Subcutaneous abdominal adipose tissue (tissue), 5 donors: ENCODE measurements around the gene IFIH1.

Source experiments
- H3K27ac ChIP-seq: one replicate; pipeline ENCODE4 v1.7.0; 2013; ENCODE audit warnings: low read depth, mild to moderate bottlenecking, inconsistent platforms, low read length, moderate library complexity
- H3K27me3 ChIP-seq, 5 donors: one replicate each; pipeline ENCODE4 v1.7.0; 2013; ENCODE audit warnings: low read length in 5 of 5, inconsistent platforms in 1 of 5; ENCODE audit not compliant: control insufficient read depth in 5 of 5, insufficient read depth in 4 of 5
- H3K36me3 ChIP-seq, 5 donors: one replicate each; pipeline ENCODE4 v1.7.0; 2013; ENCODE audit warnings: low read length in 5 of 5; ENCODE audit not compliant: control insufficient read depth in 5 of 5, insufficient read depth in 5 of 5
- H3K4me1 ChIP-seq, 5 donors: one replicate each; pipeline ENCODE4 v1.7.0; 2013; ENCODE audit warnings: low read length in 5 of 5, mild to moderate bottlenecking in 3 of 5, moderate library complexity in 1 of 5; ENCODE audit not compliant: control insufficient read depth in 5 of 5, insufficient read depth in 5 of 5
- H3K4me3 ChIP-seq, 5 donors: one replicate each; pipeline ENCODE4 v1.7.0; 2013; ENCODE audit warnings: low read length in 5 of 5, low read depth in 1 of 5
- H3K9ac ChIP-seq, 5 donors: one replicate each; pipeline ENCODE4 v1.7.0; 2013; ENCODE audit warnings: low read length in 5 of 5, mild to moderate bottlenecking in 4 of 5, moderate library complexity in 3 of 5
- H3K9me3 ChIP-seq, 5 donors: one replicate each; pipeline ENCODE4 v1.7.0; 2013; ENCODE audit warnings: low read length in 5 of 5; ENCODE audit not compliant: control insufficient read depth in 5 of 5
- donor health status: healthy.
- donor health status: healthy.
- donor health status: healthy.
- donor health status: healthy.
- donor health status: healthy.

Gene IFIH1

DNA sequence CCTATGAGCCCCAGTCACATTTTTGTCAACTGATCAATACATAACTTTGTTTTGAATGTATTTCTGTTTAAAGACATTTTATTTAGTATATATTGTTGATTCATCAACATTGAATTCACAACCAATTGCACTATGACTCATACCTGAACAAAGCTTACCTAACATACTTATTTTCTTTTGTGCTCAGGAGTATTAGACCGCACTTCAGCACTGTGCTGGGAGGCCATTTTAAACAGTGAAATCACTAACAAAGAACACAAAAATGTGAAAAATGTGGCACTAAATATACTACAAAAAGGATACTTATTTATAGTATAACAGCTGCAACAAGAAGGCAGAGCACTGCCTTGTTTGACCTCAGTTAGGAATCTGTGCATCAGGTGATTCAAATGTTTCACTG, 12.4 kb upstream of the IFIH1 start:
- H3K27me3 ChIP-seq: no peaks in the 10 kb centered on the region
- H3K9ac ChIP-seq: no peak overlapping the region
- no peaks in the 10 kb centered on the region for H3K36me3 ChIP-seq
- no peak overlapping the region for H3K4me3 ChIP-seq
- no peaks in the 10 kb centered on the region for H3K4me1 ChIP-seq
- H3K9me3 ChIP-seq: peaks cover 0 to 2% (median 0%) of the 10 kb centered on the region in 5 donors
- no peak overlapping the region for H3K27ac ChIP-seq

DNA sequence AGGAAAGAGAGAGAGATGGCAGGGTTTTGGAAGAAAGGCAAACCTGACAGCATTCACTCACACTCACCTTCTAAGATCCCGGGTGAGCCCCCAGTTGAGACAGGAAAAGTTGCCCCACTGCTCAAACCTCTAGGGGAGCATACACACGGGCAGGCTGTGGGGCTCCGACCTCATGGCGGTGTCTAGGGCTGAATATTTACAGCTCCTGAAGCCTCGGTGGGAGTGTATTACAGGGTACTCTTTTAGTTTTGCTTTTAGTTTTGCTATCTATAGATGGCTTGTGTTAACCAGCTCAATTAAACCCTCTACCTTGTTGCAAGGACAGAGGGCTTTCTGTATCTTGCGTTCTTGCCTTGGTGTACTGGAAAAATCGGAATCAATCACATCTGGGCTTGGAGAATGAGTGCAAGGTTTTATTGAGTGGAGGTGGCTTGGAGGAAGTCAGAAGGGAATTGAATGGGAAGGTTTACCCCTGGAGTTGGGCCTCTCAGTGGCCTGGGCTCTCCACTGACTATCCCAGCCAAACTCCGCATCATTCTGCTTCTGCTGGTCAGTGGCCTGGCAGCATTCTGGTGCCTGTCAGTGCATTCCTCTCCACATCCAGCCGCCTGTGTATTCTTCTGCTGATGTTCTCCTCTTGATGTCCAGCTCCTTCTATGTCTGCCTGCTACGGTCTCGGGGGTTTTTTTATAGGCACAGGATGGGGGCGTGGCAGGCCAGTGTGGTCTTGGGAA, 10.1 kb upstream of the IFIH1 start:
- no peaks in the 10 kb centered on the region for H3K27me3 ChIP-seq
- no peak overlapping the region for H3K27ac ChIP-seq
- H3K9ac ChIP-seq: no peak overlapping the region

GRCh38 chr2:162327806-162328205, 9.3 kb upstream of the IFIH1 start:
- Histone ChIP-seq H3K9me3 (peaks cover 0 to 2% (median 0%) of the 10 kb centered on the region in 5 donors), H3K27ac (no peak overlapping the region), H3K27me3 (no peaks in the 10 kb centered on the region), H3K4me3 (no peak overlapping the region), H3K4me1 (no peaks in the 10 kb centered on the region), H3K36me3 (no peaks in the 10 kb centered on the region), H3K9ac (no peak overlapping the region)

More for the DNA sequence above, 10.1 kb upstream of the IFIH1 start:
- Histone ChIP-seq H3K9me3 (peaks cover 0 to 2% (median 0%) of the 10 kb centered on the region in 5 donors), H3K36me3 (no peaks in the 10 kb centered on the region), H3K4me3 (no peak overlapping the region), H3K4me1 (no peaks in the 10 kb centered on the region)

GRCh38 chr2:162327134-162327769, 8.8 kb upstream of the IFIH1 start:
- Histone ChIP-seq H3K27ac (no peak overlapping the region), H3K9me3 (peaks cover 0 to 2% (median 0%) of the 10 kb centered on the region in 5 donors), H3K9ac (no peak overlapping the region), H3K36me3 (no peaks in the 10 kb centered on the region), H3K27me3 (no peaks in the 10 kb centered on the region), H3K4me3 (no peak overlapping the region), H3K4me1 (no peaks in the 10 kb centered on the region)

- Histone ChIP-seq H3K27me3 (no peaks in the 10 kb centered on the region), H3K4me3 (no peak overlapping the region), H3K9ac (no peak overlapping the region), H3K27ac (no peak overlapping the region), H3K9me3 (peaks cover 0 to 2% (median 0%) of the 10 kb centered on the region in 5 donors), H3K4me1 (peaks cover 0 to 4% (median 0%) of the 10 kb centered on the region in 5 donors), H3K36me3 (no peaks in the 10 kb centered on the region)
These were observed 6.5 kb upstream of the IFIH1 start for GRCh38 chr2:162324953-162325352.

DNA sequence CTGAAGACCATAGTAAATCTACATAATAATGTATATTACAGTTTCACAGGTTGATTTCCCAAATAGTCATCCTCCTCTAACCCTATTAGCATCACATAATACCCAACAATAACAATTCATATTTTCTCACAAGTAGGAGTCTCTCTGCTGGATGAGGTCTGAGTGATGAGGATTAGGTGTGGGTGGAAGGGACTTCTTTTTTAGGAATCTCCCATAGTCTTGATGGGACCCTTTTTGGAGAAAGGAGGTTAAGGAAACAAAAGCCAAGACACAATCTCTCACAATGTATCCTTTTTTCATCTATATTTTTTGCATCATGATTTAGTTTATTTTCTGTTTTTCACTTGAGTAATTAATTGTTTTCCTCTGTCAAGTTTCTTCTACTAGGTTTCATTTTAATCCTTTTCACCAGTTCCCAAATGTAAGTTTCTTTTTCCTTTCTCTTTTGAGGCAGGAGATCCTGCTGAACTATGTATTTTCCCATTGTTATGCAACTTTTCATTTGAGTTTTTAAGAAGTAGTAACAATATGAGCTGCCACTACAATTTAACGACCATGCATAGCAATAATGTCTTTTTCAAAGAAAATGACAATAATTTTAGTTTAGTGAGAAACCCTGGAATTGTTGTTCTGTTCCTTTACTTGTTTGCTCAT, 2.5 kb upstream of the IFIH1 start:
- Histone ChIP-seq H3K4me3 (no peak overlapping the region), H3K9me3 (no peaks in the 10 kb centered on the region), H3K9ac (no peak overlapping the region), H3K27ac (no peak overlapping the region), H3K27me3 (no peaks in the 10 kb centered on the region), H3K4me1 (peaks cover 5 to 32% (median 21%) of the 10 kb centered on the region in 5 donors), H3K36me3 (no peaks in the 10 kb centered on the region)

- Histone ChIP-seq H3K27me3 (no peaks in the 10 kb centered on the region), H3K9ac (peak overlapping the region; percentile 74 to 96 (median 90)), H3K4me3 (peak overlapping the region; percentile 83 to 99 (median 94)), H3K9me3 (no peaks in the 10 kb centered on the region), H3K4me1 (peaks cover 5 to 36% (median 21%) of the 10 kb centered on the region in 5 donors), H3K27ac (peak overlapping the region; percentile 85), H3K36me3 (no peaks in the 10 kb centered on the region)
These were observed 590 bp downstream of the IFIH1 start for GRCh38 chr2:162317861-162318327.

DNA sequence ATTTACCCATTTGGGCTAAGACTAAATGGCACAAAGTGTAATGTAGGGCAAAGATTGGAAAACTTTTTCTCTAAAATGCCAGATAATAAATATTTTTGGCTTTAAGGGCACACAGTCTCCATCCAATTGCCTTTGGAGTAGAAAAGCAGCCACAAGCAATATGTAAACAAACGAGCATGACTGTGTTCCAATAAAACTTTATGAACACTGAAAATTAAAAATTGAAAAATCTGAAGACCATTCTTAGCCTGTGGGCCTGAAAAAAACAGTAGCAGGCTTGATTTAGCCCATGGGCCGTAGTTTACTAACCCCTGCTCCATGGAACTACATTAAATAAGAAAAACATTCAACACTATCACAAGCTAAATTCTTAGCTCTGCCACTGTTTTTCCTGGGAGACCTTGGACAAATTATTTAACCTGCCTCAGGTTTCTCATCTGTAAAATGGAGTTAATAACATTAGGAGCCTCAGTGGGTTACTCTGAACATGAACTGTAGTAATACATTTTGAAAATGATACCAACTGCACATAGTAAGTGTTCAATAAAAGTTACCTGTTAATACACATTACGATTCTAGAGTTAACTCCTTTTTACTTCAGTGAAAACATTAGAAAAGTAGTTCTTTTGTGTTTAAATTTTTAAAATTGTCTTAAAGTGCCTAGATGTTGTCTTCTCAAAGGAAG, 1.3 kb downstream of the IFIH1 start:
- H3K27ac ChIP-seq: peak overlapping the region; percentile 85
- H3K27me3 ChIP-seq: no peaks in the 10 kb centered on the region
- no peaks in the 10 kb centered on the region for H3K36me3 ChIP-seq
- peaks cover 5 to 36% (median 21%) of the 10 kb centered on the region in 5 donors for H3K4me1 ChIP-seq
- H3K4me3 ChIP-seq: peak overlapping the region; percentile 83 to 99 (median 94)
- peak overlapping the region in 4 of 5 donors; percentile 74 to 93 (median 89) for H3K9ac ChIP-seq
- no peaks in the 10 kb centered on the region for H3K9me3 ChIP-seq

GRCh38 chr2:162316590-162316989, 1.9 kb downstream of the IFIH1 start:
- no peaks in the 10 kb centered on the region for H3K36me3 ChIP-seq
- peak overlapping the region; percentile 83 to 99 (median 94) for H3K4me3 ChIP-seq
- peaks cover 5 to 36% (median 21%) of the 10 kb centered on the region in 5 donors for H3K4me1 ChIP-seq
- H3K27me3 ChIP-seq: no peaks in the 10 kb centered on the region
- H3K9me3 ChIP-seq: no peaks in the 10 kb centered on the region
- H3K27ac ChIP-seq: no peak overlapping the region
- peak overlapping the region in 1 of 5 donors; percentile 25 for H3K9ac ChIP-seq
